ENCODE measurements around the gene JUNB. TPM values are rescaled to one million over a fixed set of nuclear protein-coding genes. Genes with fewer than 3 reads are reported as not detected.
A peak's percentile ranks its signal among the peaks of the same experiment; 100 is the strongest.

The JUNB gene
- total and polyA plus RNA-seq, 2 of the 13 experiments (the other 11 are each of a cell fraction or from before 2014, with no cell fraction given), result 7.7 to 8.2 TPM

- TF ChIP-seq ZBTB20 (CRISPR knock-in tag; IDR thresholded peaks at IDR 0.05; ENCODE audit: borderline replicate concordance, low read depth) (no peak), HDAC6 (IDR thresholded peaks at IDR 0.05; ENCODE audit: low read depth, low read length) (no peak), ZFP37 (CRISPR knock-in tag; IDR thresholded peaks at IDR 0.05; ENCODE audit: borderline replicate concordance) (0 out of 2 replicates have a peak, but pooled peaks have one; percentile 21), ZNF234 (CRISPR knock-in tag; conservative IDR thresholded peaks at IDR 0.05) (no peak), ZFP82 (CRISPR knock-in tag; IDR thresholded peaks at IDR 0.05; ENCODE audit: borderline replicate concordance) (no peak), ZFP36 (IDR thresholded peaks at IDR 0.05; ENCODE audit: borderline replicate concordance, low read depth, low read length, partially characterized antibody) (no peak), NFIB (CRISPR knock-in tag; IDR thresholded peaks at IDR 0.05; ENCODE audit: borderline replicate concordance) (no peak), ZNF629 (CRISPR knock-in tag; conservative IDR thresholded peaks at IDR 0.05) (no peak), HNRNPL (IDR thresholded peaks at IDR 0.05; ENCODE audit: low read depth, low read length) (no peak), RBM22 (optimal IDR thresholded peaks at IDR 0.05; ENCODE audit: low read length) (no peak), TMF1 (CRISPR knock-in tag; IDR thresholded peaks at IDR 0.05; ENCODE audit: low read depth) (no peak), NFYC (CRISPR knock-in tag; IDR thresholded peaks at IDR 0.05) (peak; percentile 47; the same call in 1 of the 2 replicates), TCF7L2 (IDR thresholded peaks at IDR 0.05; ENCODE audit: low read depth, low read length) (no peak), ZNF709 (CRISPR knock-in tag; IDR thresholded peaks at IDR 0.05) (no peak), CEBPB (IDR thresholded peaks at IDR 0.05; ENCODE audit: borderline replicate concordance, low read depth, low read length) (peak; percentile 78; the same call in 1 of the 2 replicates), ZHX1 (CRISPR knock-in tag; IDR thresholded peaks at IDR 0.05; ENCODE audit: low read depth) (no peak), HMGXB3 (CRISPR knock-in tag; IDR thresholded peaks at IDR 0.05; ENCODE audit: borderline replicate concordance) (no peak), NFRKB (IDR thresholded peaks at IDR 0.05) (no peak), ZNF33B (CRISPR knock-in tag; IDR thresholded peaks at IDR 0.05) (no peak)
Measured at GRCh38 chr19:12789904-12790619, 1.2 kb upstream of the JUNB start (continued).

All from HepG2 (cell line).